Upper lobe of left lung (tissue), 6 donors: ENCODE data around the gene TRMT61B. TPM values are rescaled to one million over a fixed set of nuclear protein-coding genes. Genes with fewer than 3 reads are reported as not detected.
A peak's percentile ranks its signal among the peaks of the same experiment; 100 is the strongest.

Experiments
- ATAC-seq, 2 donors: fragments of 200-7000 bp; cut with Tn5 transposase; one replicate each; pipeline ENCODE4 v1.9.1; 2022; ENCODE audit warnings: mild to moderate bottlenecking in 2 of 2, moderate library complexity in 2 of 2; ENCODE audit not compliant: low FRiP score in 2 of 2
- DNase-seq, 2 donors: peaks; one replicate each; pipeline ENCODE4 v3.0.0-alpha.2; 2019 to 2020
- H3K27ac ChIP-seq, 4 donors: fragments of 200-600 bp; sonication (generic); one replicate each; pipeline ENCODE4 v1.5.1; 2016 to 2019
- H3K27me3 ChIP-seq, 4 donors: fragments of 200-600 bp; sonication (generic); one replicate each; pipeline ENCODE4 v1.5.1; 2017 to 2019
- H3K36me3 ChIP-seq, 4 donors: fragments of 200-600 bp; sonication (generic); one replicate each; pipeline ENCODE4 v1.5.1; 2016 to 2019
- H3K4me1 ChIP-seq, 4 donors: fragments of 200-600 bp; sonication (generic); one replicate each; pipeline ENCODE4 v1.5.1; 2018 to 2019
- H3K4me3 ChIP-seq, 4 donors: fragments of 200-600 bp; sonication (generic); one replicate each; pipeline ENCODE4 v1.5.1; 2017 to 2019; ENCODE audit warnings: mild to moderate bottlenecking in 2 of 4, moderate library complexity in 1 of 4
- H3K9me3 ChIP-seq, 4 donors: fragments of 200-600 bp; sonication (generic); one replicate each; pipeline ENCODE4 v1.5.1; 2018 to 2019
- EP300 ChIP-seq, 4 donors: sonication (generic); formaldehyde crosslinking; IDR thresholded peaks; one replicate each; pipeline ENCODE4 v1.5.1; 2017; ENCODE audit warnings: antibody characterized with exemption in 4 of 4, control low read depth in 2 of 4
- POLR2A ChIP-seq, 4 donors: fragments of 450-650 bp; IDR thresholded peaks; one replicate each; pipeline ENCODE4 v1.5.1; 2016 to 2017; ENCODE audit warnings: antibody characterized with exemption in 4 of 4, mild to moderate bottlenecking in 2 of 4
- POLR2AphosphoS5 ChIP-seq, 2 donors: sonication (generic); formaldehyde crosslinking; IDR thresholded peaks; one replicate each; pipeline ENCODE4 v1.5.1; 2017; ENCODE audit warnings: antibody characterized with exemption in 2 of 2
- WGBS, 2 donors: methylation state at CpG; one replicate each; pipeline ENCODE4 v1.1.5; 2017 to 2018; 5-methylcytosine and 5-hydroxymethylcytosine counted together
- total RNA-seq, 6 donors: library from RNA; depleted of rRNA in 4 of 6; stranded (reverse); fragments of >200 nt in 4 of 6; gene quantifications; one replicate each; pipeline versions ENCODE4 v1.1.0 to v1.2.1, GENCODE V29; 2016 to 2021
- TF ChIP-seq, protein P1 (sequence below), 6 experiments: fragments of 450-650 bp in 4 of 6; fragments of 200-600 bp in 2 of 6; sonication (generic) in 2 of 6; IDR thresholded peaks; one replicate each; pipeline ENCODE4 v1.5.1; 2016 to 2019; ENCODE audit warnings: antibody characterized with exemption in 6 of 6
- donor health status: DM: no; HTN: no; CAD: no; lungs with moderate emphysema.
- donor health status: DM: no; HTN: yes; CAD: no; lungs with severe emphysema.

TRMT61B gene
- total RNA-seq, 6 donors from 2014 or later = 7.9 to 12.5 (median 9.7) TPM

DNA sequence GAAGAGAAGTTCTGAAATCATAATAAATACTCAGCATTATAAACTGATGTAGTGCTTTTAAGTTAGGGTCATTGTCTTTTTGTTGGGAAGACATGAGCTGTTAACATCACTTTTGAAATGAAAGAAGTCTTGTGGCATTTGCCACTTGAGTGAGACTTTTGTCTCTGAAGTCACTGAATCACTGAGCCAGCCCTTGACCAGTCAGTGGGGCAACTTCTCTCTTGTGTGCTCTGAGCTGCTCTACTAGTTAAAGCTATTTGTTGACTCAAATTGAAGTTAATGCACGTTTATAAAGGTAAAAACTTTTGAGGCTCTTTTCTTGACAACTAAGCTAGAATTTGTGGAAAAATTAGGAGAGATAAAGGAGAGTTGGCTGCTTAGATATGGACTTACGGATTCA, 31.1 kb upstream of the TRMT61B start:
- H3K4me1 ChIP-seq = peaks cover 10 to 34% (median 27%) of the 10 kb centered on the region in 4 donors
- H3K27ac ChIP-seq = no peak overlapping the region
- H3K9me3 ChIP-seq = no peaks in the 10 kb centered on the region
- ATAC-seq = no peak
- DNase-seq = no peak
- no peak for TF ChIP-seq POLR2A (IDR thresholded peaks at IDR 0.05)
- TF ChIP-seq, protein P1, sequence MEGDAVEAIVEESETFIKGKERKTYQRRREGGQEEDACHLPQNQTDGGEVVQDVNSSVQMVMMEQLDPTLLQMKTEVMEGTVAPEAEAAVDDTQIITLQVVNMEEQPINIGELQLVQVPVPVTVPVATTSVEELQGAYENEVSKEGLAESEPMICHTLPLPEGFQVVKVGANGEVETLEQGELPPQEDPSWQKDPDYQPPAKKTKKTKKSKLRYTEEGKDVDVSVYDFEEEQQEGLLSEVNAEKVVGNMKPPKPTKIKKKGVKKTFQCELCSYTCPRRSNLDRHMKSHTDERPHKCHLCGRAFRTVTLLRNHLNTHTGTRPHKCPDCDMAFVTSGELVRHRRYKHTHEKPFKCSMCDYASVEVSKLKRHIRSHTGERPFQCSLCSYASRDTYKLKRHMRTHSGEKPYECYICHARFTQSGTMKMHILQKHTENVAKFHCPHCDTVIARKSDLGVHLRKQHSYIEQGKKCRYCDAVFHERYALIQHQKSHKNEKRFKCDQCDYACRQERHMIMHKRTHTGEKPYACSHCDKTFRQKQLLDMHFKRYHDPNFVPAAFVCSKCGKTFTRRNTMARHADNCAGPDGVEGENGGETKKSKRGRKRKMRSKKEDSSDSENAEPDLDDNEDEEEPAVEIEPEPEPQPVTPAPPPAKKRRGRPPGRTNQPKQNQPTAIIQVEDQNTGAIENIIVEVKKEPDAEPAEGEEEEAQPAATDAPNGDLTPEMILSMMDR (IDR thresholded peaks at IDR 0.05) = no peak
- no peak for TF ChIP-seq EP300 (IDR thresholded peaks at IDR 0.05)
- no peak for TF ChIP-seq POLR2AphosphoS5 (IDR thresholded peaks at IDR 0.05)
- H3K36me3 ChIP-seq = peaks cover 0 to 25% (median 6%) of the 10 kb centered on the region in 4 donors
- no peak overlapping the region for H3K4me3 ChIP-seq
- 66 to 69% methylated on average over 2 of the region's 2 CpGs for WGBS, 2 donors
- H3K27me3 ChIP-seq = no peaks in the 10 kb centered on the region

DNA sequence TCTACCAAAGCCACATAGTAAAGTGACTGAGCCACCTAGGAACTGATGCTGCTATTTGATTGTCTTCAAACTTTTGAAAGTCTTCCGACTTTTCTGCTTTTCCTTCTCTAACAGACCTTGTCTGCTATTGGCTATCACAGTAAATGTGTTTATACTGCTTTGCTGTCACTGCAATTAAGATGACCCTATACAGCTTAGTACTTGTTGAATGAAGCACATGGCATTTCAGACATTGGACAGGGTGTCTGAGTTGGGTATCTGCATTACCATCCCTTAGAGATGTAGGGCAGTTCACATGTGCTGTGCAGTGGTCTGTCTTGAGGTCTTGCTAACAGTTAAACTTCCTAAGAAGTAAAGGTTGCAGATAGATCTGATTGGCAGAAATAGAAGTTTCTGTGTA, 27.9 kb upstream of the TRMT61B start:
- ATAC-seq (no peak), DNase-seq (no peak)
- peaks cover 0 to 10% (median 6%) of the 10 kb centered on the region in 4 donors for H3K36me3 ChIP-seq
- no peaks in the 10 kb centered on the region for H3K27me3 ChIP-seq
- TF ChIP-seq POLR2AphosphoS5 (IDR thresholded peaks at IDR 0.05) (no peak), POLR2A (IDR thresholded peaks at IDR 0.05) (no peak)
- H3K9me3 ChIP-seq = no peaks in the 10 kb centered on the region
- 52 to 67% methylated on average over 1 of the region's 1 CpG for whole genome bisulfite sequencing, 2 donors
- no peak overlapping the region for H3K4me3 ChIP-seq
- no peak overlapping the region for H3K27ac ChIP-seq
- H3K4me1 ChIP-seq = peaks cover 19 to 37% (median 26%) of the 10 kb centered on the region in 4 donors

DNA sequence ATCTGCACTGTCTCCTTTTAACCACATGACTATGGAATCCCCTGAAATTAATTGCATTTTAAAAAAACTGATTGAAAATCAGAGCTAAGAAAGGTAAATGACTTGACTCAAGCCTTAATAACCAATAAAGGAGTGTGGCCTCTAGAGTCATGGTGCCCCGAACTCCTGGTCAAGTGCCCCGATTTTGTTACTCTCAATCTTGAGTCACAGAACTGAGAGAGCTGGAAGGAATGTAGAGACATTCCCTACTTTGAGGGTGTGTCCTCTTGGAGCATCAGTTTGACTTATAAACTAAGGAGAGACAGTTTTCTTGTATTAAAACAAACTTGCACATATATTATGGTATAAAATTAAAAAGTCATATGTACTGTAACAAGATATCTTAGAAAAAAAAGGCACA, 26.8 kb upstream of the TRMT61B start:
- Histone ChIP-seq H3K36me3 (peaks cover 0 to under 1% (median 0%) of the 10 kb centered on the region in 4 donors), H3K9me3 (no peaks in the 10 kb centered on the region), H3K4me1 (peaks cover 19 to 37% (median 26%) of the 10 kb centered on the region in 4 donors), H3K4me3 (no peak overlapping the region), H3K27ac (no peak overlapping the region), H3K27me3 (no peaks in the 10 kb centered on the region)
- DNase-seq (no peak), ATAC-seq (no peak)
- TF ChIP-seq POLR2AphosphoS5 (IDR thresholded peaks at IDR 0.05) = no peak
- no peak for TF ChIP-seq POLR2A (IDR thresholded peaks at IDR 0.05)
- no peak for TF ChIP-seq EP300 (IDR thresholded peaks at IDR 0.05)
- TF ChIP-seq, protein P1 (IDR thresholded peaks at IDR 0.05) = no peak
- 31% methylated on average over 2 of the region's 2 CpGs for WGBS, 2 donors

DNA sequence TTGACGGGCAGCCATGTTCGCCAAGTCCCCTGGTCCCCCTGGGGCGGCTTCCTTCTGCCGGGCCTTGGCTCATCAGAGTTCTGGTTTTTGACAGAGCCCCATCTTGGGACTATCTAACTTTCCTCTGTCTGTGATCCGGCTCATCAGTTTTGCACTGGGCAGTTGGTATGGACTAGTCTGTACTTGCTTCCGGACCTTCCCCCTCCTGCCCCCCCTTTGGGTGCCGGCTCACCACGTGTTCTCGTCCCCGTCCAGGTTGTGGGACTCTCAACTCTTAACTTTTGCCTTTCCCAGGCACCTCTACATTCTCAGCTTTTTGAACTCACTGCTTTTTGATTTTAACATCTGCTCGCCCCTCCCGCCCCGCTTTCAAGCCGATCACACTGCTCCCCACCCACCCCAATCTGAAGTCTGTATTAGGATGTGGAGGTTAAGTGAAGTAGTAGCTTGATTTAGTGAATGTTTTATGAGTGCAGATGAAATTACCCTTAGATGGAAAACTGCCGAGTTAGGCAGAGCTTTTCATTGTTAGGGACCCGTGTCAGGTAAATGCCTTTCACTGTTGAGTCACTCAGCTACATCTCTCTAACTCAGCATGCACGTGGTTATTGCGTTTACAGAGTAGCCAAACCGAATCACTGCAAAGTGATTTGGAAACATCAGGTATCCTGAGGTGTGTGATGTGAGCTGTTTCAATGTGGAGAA, 25.2 kb upstream of the TRMT61B start:
- H3K4me3 ChIP-seq = peak overlapping the region; percentile 91 to 100 (median 96)
- no peak for TF ChIP-seq POLR2AphosphoS5 (IDR thresholded peaks at IDR 0.05)
- TF ChIP-seq, protein P1 (IDR thresholded peaks at IDR 0.05) = no peak
- TF ChIP-seq EP300 (IDR thresholded peaks at IDR 0.05) = no peak
- TF ChIP-seq POLR2A (IDR thresholded peaks at IDR 0.05) = no peak
- H3K4me1 ChIP-seq = peaks cover 19 to 37% (median 26%) of the 10 kb centered on the region in 4 donors
- H3K9me3 ChIP-seq = no peaks in the 10 kb centered on the region
- WGBS, 2 donors = 1 to 2% methylated on average over 16 to 19 of the region's 19 CpGs
- H3K27ac ChIP-seq = peak overlapping the region; percentile 83 to 91 (median 86)
- no peaks in the 10 kb centered on the region for H3K27me3 ChIP-seq
- no peaks in the 10 kb centered on the region for H3K36me3 ChIP-seq
- ATAC-seq (peak; percentile 1 to 49), DNase-seq (peak in 1 of 2 donors; percentile 38)

DNA sequence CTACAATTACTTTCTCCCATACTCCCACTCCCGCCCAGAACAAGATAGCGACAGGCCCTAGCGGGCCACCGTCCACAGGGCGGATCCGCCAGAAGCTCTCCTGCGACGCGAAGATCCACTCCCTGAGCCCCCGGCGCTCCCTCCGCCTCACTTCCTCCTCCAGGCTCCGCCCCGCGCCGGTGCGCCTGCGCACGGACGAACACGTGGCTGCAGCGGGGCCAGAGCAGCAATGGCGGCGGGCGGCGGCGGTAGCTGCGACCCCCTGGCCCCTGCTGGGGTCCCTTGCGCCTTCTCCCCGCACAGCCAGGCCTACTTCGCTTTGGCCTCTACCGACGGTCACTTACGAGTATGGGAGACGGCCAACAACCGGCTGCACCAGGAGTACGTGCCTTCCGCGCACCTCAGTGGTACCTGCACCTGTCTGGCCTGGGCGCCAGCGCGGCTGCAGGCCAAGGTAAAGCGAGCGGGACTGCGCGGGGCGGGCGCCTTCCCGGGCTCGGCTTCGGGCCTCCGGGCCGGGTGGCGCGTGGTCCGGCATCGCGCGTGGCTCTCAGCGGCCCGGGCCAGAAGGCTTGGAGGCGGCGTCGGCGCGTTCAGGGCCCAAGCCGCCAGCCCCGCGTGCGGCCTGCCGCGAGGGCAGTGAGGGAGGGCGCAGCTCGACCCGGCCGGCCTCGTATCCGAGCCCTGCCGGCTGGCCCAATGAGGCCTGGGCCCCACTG, 24.5 kb upstream of the TRMT61B start, which contains the start of gene WDR43:
TSS of gene WDR43 (plus strand) at position 198 of the 719 bp plus-strand sequence. CDS start at position 230, 32 bp downstream.
- no peaks in the 10 kb centered on the region for H3K9me3 ChIP-seq
- H3K4me3 ChIP-seq = peak within 1 kb of the TSS; percentile 91 to 100 (median 96)
- ATAC-seq = peak; percentile 99 to 100
- H3K4me1 ChIP-seq = peaks cover 19 to 37% (median 26%) of the 10 kb centered on the region in 4 donors
- TF ChIP-seq POLR2A (IDR thresholded peaks at IDR 0.05) (peak in 2 of 4 donors; percentile 88 to 94), EP300 (IDR thresholded peaks at IDR 0.05) (peak in 1 of 4 donors; percentile 3), POLR2AphosphoS5 (IDR thresholded peaks at IDR 0.05) (peak; percentile 85 to 89)
- TF ChIP-seq, protein P1 (IDR thresholded peaks at IDR 0.05) = peak in 1 of 6 experiments; percentile 15
- H3K27me3 ChIP-seq = no peaks in the 10 kb centered on the region
- peak within 1 kb of the TSS; percentile 83 to 91 (median 86) for H3K27ac ChIP-seq
- H3K36me3 ChIP-seq = no peaks in the 10 kb centered on the region
- peak; percentile 97 to 100 for DNase-seq
- 0% methylated on average over 23 to 70 of the region's 79 CpGs for WGBS, 2 donors
